ENCODE data around the gene TRIO.

Gene TRIO

GRCh38 chr5:14168793-14169262 is 25.7 kb downstream of the TRIO start (continued):
- TF ChIP-seq ZBTB44 (tag by site-specific recombination; IDR thresholded peaks at IDR 0.05), result peak; percentile 50; the same call in 1 of the 2 replicates
- TF ChIP-seq ZNF626 (tag by site-specific recombination; IDR thresholded peaks at IDR 0.05), result no peak
- TF ChIP-seq ZNF658 (tag by site-specific recombination; IDR thresholded peaks at IDR 0.05), result no peak
- TF ChIP-seq, protein P1, sequence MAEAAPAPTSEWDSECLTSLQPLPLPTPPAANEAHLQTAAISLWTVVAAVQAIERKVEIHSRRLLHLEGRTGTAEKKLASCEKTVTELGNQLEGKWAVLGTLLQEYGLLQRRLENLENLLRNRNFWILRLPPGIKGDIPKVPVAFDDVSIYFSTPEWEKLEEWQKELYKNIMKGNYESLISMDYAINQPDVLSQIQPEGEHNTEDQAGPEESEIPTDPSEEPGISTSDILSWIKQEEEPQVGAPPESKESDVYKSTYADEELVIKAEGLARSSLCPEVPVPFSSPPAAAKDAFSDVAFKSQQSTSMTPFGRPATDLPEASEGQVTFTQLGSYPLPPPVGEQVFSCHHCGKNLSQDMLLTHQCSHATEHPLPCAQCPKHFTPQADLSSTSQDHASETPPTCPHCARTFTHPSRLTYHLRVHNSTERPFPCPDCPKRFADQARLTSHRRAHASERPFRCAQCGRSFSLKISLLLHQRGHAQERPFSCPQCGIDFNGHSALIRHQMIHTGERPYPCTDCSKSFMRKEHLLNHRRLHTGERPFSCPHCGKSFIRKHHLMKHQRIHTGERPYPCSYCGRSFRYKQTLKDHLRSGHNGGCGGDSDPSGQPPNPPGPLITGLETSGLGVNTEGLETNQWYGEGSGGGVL (tag by site-specific recombination; IDR thresholded peaks at IDR 0.05), result no peak
- TF ChIP-seq ZNF157 (tag by site-specific recombination; IDR thresholded peaks at IDR 0.05), result no peak
- no peak for TF ChIP-seq ZNF654 (tag by site-specific recombination; IDR thresholded peaks at IDR 0.05; ENCODE audit: low read depth)
- no peak for TF ChIP-seq ZNF670 (tag by site-specific recombination; IDR thresholded peaks at IDR 0.05; ENCODE audit: low read depth)
- TF ChIP-seq GLIS2 (tag by site-specific recombination; IDR thresholded peaks at IDR 0.05), result no peak
- TF ChIP-seq ZNF24 (tag by site-specific recombination; IDR thresholded peaks at IDR 0.05), result no peak
- no peak for TF ChIP-seq ZNF274 (IDR thresholded peaks at IDR 0.05; ENCODE audit: low read length)
- no peak for TF ChIP-seq ZNF274 (tag by site-specific recombination; IDR thresholded peaks at IDR 0.05; ENCODE audit: borderline replicate concordance)
- no peak for TF ChIP-seq BCL6B (tag by site-specific recombination; IDR thresholded peaks at IDR 0.05)
- 0 out of 2 replicates have a peak, but pooled peaks have one; percentile 14 for TF ChIP-seq ZBTB8A (tag by site-specific recombination; IDR thresholded peaks at IDR 0.05)
- TF ChIP-seq, protein P2, sequence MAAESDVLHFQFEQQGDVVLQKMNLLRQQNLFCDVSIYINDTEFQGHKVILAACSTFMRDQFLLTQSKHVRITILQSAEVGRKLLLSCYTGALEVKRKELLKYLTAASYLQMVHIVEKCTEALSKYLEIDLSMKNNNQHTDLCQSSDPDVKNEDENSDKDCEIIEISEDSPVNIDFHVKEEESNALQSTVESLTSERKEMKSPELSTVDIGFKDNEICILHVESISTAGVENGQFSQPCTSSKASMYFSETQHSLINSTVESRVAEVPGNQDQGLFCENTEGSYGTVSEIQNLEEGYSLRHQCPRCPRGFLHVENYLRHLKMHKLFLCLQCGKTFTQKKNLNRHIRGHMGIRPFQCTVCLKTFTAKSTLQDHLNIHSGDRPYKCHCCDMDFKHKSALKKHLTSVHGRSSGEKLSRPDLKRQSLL (tag by site-specific recombination; IDR thresholded peaks at IDR 0.05), result no peak
- TF ChIP-seq IKZF3 (tag by site-specific recombination; IDR thresholded peaks at IDR 0.05), result peak; percentile 44; the same call in 1 of the 2 replicates
- no peak for TF ChIP-seq ZNF555 (tag by site-specific recombination; conservative IDR thresholded peaks at IDR 0.05)
- TF ChIP-seq TRIM28 (IDR thresholded peaks at IDR 0.05; ENCODE audit: borderline replicate concordance, low read length), result 0 out of 2 replicates have a peak, but pooled peaks have one; percentile 33
- TF ChIP-seq ZNF544 (tag by site-specific recombination; IDR thresholded peaks at IDR 0.05), result no peak
- no peak for TF ChIP-seq HOXC10 (CRISPR knock-in tag; IDR thresholded peaks at IDR 0.05)
- no peak for TF ChIP-seq ZNF266 (tag by site-specific recombination; IDR thresholded peaks at IDR 0.05; ENCODE audit: low read depth)
- no peak for TF ChIP-seq ZBTB17 (tag by site-specific recombination; IDR thresholded peaks at IDR 0.05)
- no peak for TF ChIP-seq ZNF660 (tag by site-specific recombination; IDR thresholded peaks at IDR 0.05)
- no peak for TF ChIP-seq SP2 (tag by site-specific recombination; IDR thresholded peaks at IDR 0.05)
- no peak for TF ChIP-seq ZNF302 (tag by site-specific recombination; IDR thresholded peaks at IDR 0.05; ENCODE audit: low read depth)
- TF ChIP-seq ZNF132 (tag by site-specific recombination; IDR thresholded peaks at IDR 0.05; ENCODE audit: borderline replicate concordance), result no peak
- TF ChIP-seq ZNF394 (tag by site-specific recombination; IDR thresholded peaks at IDR 0.05; ENCODE audit: borderline replicate concordance), result no peak
- no peak for TF ChIP-seq BCL11A (tag by site-specific recombination; IDR thresholded peaks at IDR 0.05; ENCODE audit: low read depth)
- peak; percentile 93 for TF ChIP-seq OSR2 (tag by site-specific recombination; IDR thresholded peaks at IDR 0.05)
- no peak for TF ChIP-seq ZNF792 (tag by site-specific recombination; IDR thresholded peaks at IDR 0.05)
- TF ChIP-seq ATF2 (tag by site-specific recombination; IDR thresholded peaks at IDR 0.05; ENCODE audit: low read depth), result no peak
- TF ChIP-seq ZNF335 (tag by site-specific recombination; conservative IDR thresholded peaks at IDR 0.05), result no peak
- TF ChIP-seq ZNF350 (tag by site-specific recombination; IDR thresholded peaks at IDR 0.05), result no peak
- TF ChIP-seq ZNF521 (tag by site-specific recombination; IDR thresholded peaks at IDR 0.05), result no peak
- TF ChIP-seq FEZF1 (tag by site-specific recombination; IDR thresholded peaks at IDR 0.05), result peak; percentile 95
- TF ChIP-seq ZNF707 (tag by site-specific recombination; IDR thresholded peaks at IDR 0.05), result no peak
